Measurements from ENCODE around the gene MCC. TPM values are rescaled to one million over a fixed set of nuclear protein-coding genes. Genes with fewer than 3 reads are reported as not detected.
"Not testable (repeated sequence)": the region's sequence is repeated elsewhere in the genome, so short reads cannot be mapped to it uniquely, and the experiment has no call there.

MCC gene
- total RNA-seq, 3 donors from 2014 or later (not counting 1 experiment from before 2014, with no cell fraction given), result 0.68 to 1.8 (median 1.4) TPM

- intact Hi-C loops (cut with micrococcal nuclease), result no loop called here
- no peak for ATAC-seq
- no peaks in the 10 kb centered on the region for H3K4me1 ChIP-seq (ENCODE audit: control insufficient read depth, insufficient read depth, low read length)
- DNase-seq, result no peak
- 91% methylated on average over 5 of the region's 7 CpGs for WGBS (ENCODE audit: insufficient coverage)
- Mint-ChIP-seq H3K9me3 (peaks cover 0 to 1% of the 10 kb centered on the region in 2 donors), H3K4me3 (no peak overlapping the region), H3K36me3 (no peaks in the 10 kb centered on the region), H3K27me3 (ENCODE audit: low read depth in 2 of 2) (peaks cover 3 to 5% of the 10 kb centered on the region in 2 donors), H3K4me1 (no peaks in the 10 kb centered on the region), H3K27ac (no peak overlapping the region)
- no peak overlapping the region for H3K4me3 ChIP-seq (ENCODE audit: low read length)
- no peaks in the 10 kb centered on the region for H3K9me3 ChIP-seq (ENCODE audit: control insufficient read depth, insufficient read depth, low read length)
- H3K36me3 ChIP-seq (ENCODE audit: control insufficient read depth, insufficient read depth, low read length), result no peaks in the 10 kb centered on the region
- H3K27ac ChIP-seq (ENCODE audit: low read length), result no peak overlapping the region
- no peak for TF ChIP-seq CTCF (IDR thresholded peaks at IDR 0.05)
- H3K27me3 ChIP-seq (ENCODE audit: control insufficient read depth, insufficient read depth, low read length), result no peaks in the 10 kb centered on the region
Observed at GRCh38 chr5:113082547-113082905, 405.7 kb downstream of the MCC start.

GRCh38 chr5:113081881-113082546 is 406.2 kb downstream of the MCC start:
- no peak for TF ChIP-seq CTCF (IDR thresholded peaks at IDR 0.05)
- Mint-ChIP-seq H3K27ac (no peak overlapping the region), H3K36me3 (no peaks in the 10 kb centered on the region), H3K4me1 (no peaks in the 10 kb centered on the region), H3K4me3 (no peak overlapping the region), H3K9me3 (peaks cover 0 to 3% of the 10 kb centered on the region in 2 donors), H3K27me3 (ENCODE audit: low read depth in 2 of 2) (peaks cover 7% of the 10 kb centered on the region in 2 donors)
- no peak overlapping the region for H3K4me3 ChIP-seq (ENCODE audit: low read length)
- WGBS (ENCODE audit: insufficient coverage), result 89% methylated on average over 5 of the region's 5 CpGs
- DNase-seq (no peak), ATAC-seq (no peak)
- H3K4me1 ChIP-seq (ENCODE audit: control insufficient read depth, insufficient read depth, low read length), result no peaks in the 10 kb centered on the region
- no peaks in the 10 kb centered on the region for H3K27me3 ChIP-seq (ENCODE audit: control insufficient read depth, insufficient read depth, low read length)
- no peaks in the 10 kb centered on the region for H3K9me3 ChIP-seq (ENCODE audit: control insufficient read depth, insufficient read depth, low read length)
- no peak overlapping the region for H3K27ac ChIP-seq (ENCODE audit: low read length)
- no peaks in the 10 kb centered on the region for H3K36me3 ChIP-seq (ENCODE audit: control insufficient read depth, insufficient read depth, low read length)
- intact Hi-C loops (cut with micrococcal nuclease), result no loop called here

- WGBS (ENCODE audit: insufficient coverage), result 87% methylated on average over 4 of the region's 4 CpGs
- TF ChIP-seq CTCF (IDR thresholded peaks at IDR 0.05), result no peak
- Mint-ChIP-seq H3K27ac (no peak overlapping the region), H3K9me3 (peaks cover 0 to 3% of the 10 kb centered on the region in 2 donors), H3K27me3 (ENCODE audit: low read depth in 2 of 2) (peaks cover 7% of the 10 kb centered on the region in 2 donors), H3K4me1 (no peaks in the 10 kb centered on the region), H3K4me3 (no peak overlapping the region), H3K36me3 (no peaks in the 10 kb centered on the region)
- Histone ChIP-seq H3K27me3 (ENCODE audit: control insufficient read depth, insufficient read depth, low read length) (no peaks in the 10 kb centered on the region), H3K4me3 (ENCODE audit: low read length) (no peak overlapping the region), H3K36me3 (ENCODE audit: control insufficient read depth, insufficient read depth, low read length) (no peaks in the 10 kb centered on the region), H3K9me3 (ENCODE audit: control insufficient read depth, insufficient read depth, low read length) (no peaks in the 10 kb centered on the region), H3K27ac (ENCODE audit: low read length) (no peak overlapping the region), H3K4me1 (ENCODE audit: control insufficient read depth, insufficient read depth, low read length) (no peaks in the 10 kb centered on the region)
- no peak for ATAC-seq
- intact Hi-C loops (cut with micrococcal nuclease), result no loop called here
- DNase-seq, result no peak
Observed at GRCh38 chr5:113081091-113081839, 407.0 kb downstream of the MCC start.

- 92% methylated on average over 1 of the region's 2 CpGs for WGBS (ENCODE audit: insufficient coverage)
- H3K4me1 Mint-ChIP-seq; H3K4me3 ChIP-seq (ENCODE audit: low read length); H3K9me3 ChIP-seq (ENCODE audit: control insufficient read depth, insufficient read depth, low read length); H3K4me1 ChIP-seq (ENCODE audit: control insufficient read depth, insufficient read depth, low read length); H3K9me3 Mint-ChIP-seq; H3K36me3 Mint-ChIP-seq; H3K36me3 ChIP-seq (ENCODE audit: control insufficient read depth, insufficient read depth, low read length); H3K27ac ChIP-seq (ENCODE audit: low read length); DNase-seq; H3K27me3 Mint-ChIP-seq (ENCODE audit: low read depth in 2 of 2); intact Hi-C loops (cut with micrococcal nuclease); H3K27ac Mint-ChIP-seq; H3K27me3 ChIP-seq (ENCODE audit: control insufficient read depth, insufficient read depth, low read length); H3K4me3 Mint-ChIP-seq; ATAC-seq: not testable (repeated sequence)
Observed at GRCh38 chr5:113076649-113077048, 411.6 kb downstream of the MCC start.

All from natural killer cell (primary cell).